ENCODE results near the gene BMP7. TPM values are rescaled to one million over a fixed set of nuclear protein-coding genes. Genes with fewer than 3 reads are reported as not detected.

BMP7 gene
- total RNA-seq, 1 donor from 2014 or later, result 17.2 TPM

GRCh38 chr20:57130160-57130772 is 136.2 kb downstream of the BMP7 start:
- TF ChIP-seq CTCF (IDR thresholded peaks at IDR 0.05), result no peak
- TF ChIP-seq POLR2A (IDR thresholded peaks at IDR 0.05), result no peak
- TF ChIP-seq POLR2AphosphoS5 (IDR thresholded peaks at IDR 0.05; ENCODE audit: insufficient read depth in 1 of 2, low read depth in 1 of 2), result no peak
- no peaks in the 10 kb centered on the region for H3K4me1 ChIP-seq
- H3K27ac ChIP-seq, result no peak overlapping the region
- no peaks in the 10 kb centered on the region for H3K9me3 ChIP-seq
- no peaks in the 10 kb centered on the region for H3K27me3 ChIP-seq
- H3K4me3 ChIP-seq, result no peak overlapping the region
- no peak for DNase-seq (ENCODE audit: extremely low spot score in 2 of 2)
- H3K36me3 ChIP-seq, result no peaks in the 10 kb centered on the region
- intact Hi-C loops (cut with DNase I), result no loop called here

- Histone ChIP-seq H3K4me3 (no peak overlapping the region), H3K4me1 (no peaks in the 10 kb centered on the region), H3K27ac (no peak overlapping the region), H3K36me3 (no peaks in the 10 kb centered on the region), H3K9me3 (no peaks in the 10 kb centered on the region), H3K27me3 (no peaks in the 10 kb centered on the region)
- intact Hi-C loops (cut with DNase I), result no loop called here
- DNase-seq (ENCODE audit: extremely low spot score in 2 of 2), result no peak
- TF ChIP-seq CTCF (IDR thresholded peaks at IDR 0.05) (no peak), POLR2A (IDR thresholded peaks at IDR 0.05) (no peak), POLR2AphosphoS5 (IDR thresholded peaks at IDR 0.05; ENCODE audit: insufficient read depth in 1 of 2, low read depth in 1 of 2) (no peak)
Measured at GRCh38 chr20:57129303-57129702, 137.1 kb downstream of the BMP7 start.

GRCh38 chr20:57128044-57128757 is 138.2 kb downstream of the BMP7 start:
- no peak for DNase-seq (ENCODE audit: extremely low spot score in 2 of 2)
- H3K27ac ChIP-seq, result no peak overlapping the region
- H3K4me3 ChIP-seq, result no peak overlapping the region
- no peaks in the 10 kb centered on the region for H3K27me3 ChIP-seq
- no peaks in the 10 kb centered on the region for H3K36me3 ChIP-seq
- no peaks in the 10 kb centered on the region for H3K4me1 ChIP-seq
- no peaks in the 10 kb centered on the region for H3K9me3 ChIP-seq
- intact Hi-C loops (cut with DNase I), result no loop called here
- TF ChIP-seq CTCF (IDR thresholded peaks at IDR 0.05), result no peak

GRCh38 chr20:57126481-57127092 is 139.9 kb downstream of the BMP7 start:
- TF ChIP-seq CTCF (IDR thresholded peaks at IDR 0.05) (no peak), POLR2A (IDR thresholded peaks at IDR 0.05) (no peak), POLR2AphosphoS5 (IDR thresholded peaks at IDR 0.05; ENCODE audit: insufficient read depth in 1 of 2, low read depth in 1 of 2) (no peak)
- no peak for DNase-seq (ENCODE audit: extremely low spot score in 2 of 2)
- no peaks in the 10 kb centered on the region for H3K27me3 ChIP-seq
- no peaks in the 10 kb centered on the region for H3K36me3 ChIP-seq
- no peaks in the 10 kb centered on the region for H3K9me3 ChIP-seq
- no peaks in the 10 kb centered on the region for H3K4me1 ChIP-seq
- intact Hi-C loops (cut with DNase I), result no loop called here
- no peak overlapping the region for H3K27ac ChIP-seq
- H3K4me3 ChIP-seq, result no peak overlapping the region
